Transverse colon (tissue), 4 donors: ENCODE measurements around the gene AP4B1. TPM values are rescaled to one million over a fixed set of nuclear protein-coding genes. Genes with fewer than 3 reads are reported as not detected.
A peak's percentile ranks its signal among the peaks of the same experiment; 100 is the strongest.

Experiments used
- DNase-seq: peaks from one replicate; pipeline ENCODE4 v3.0.0-alpha.2; 2019
- H3K27ac ChIP-seq, 4 donors: fragments of 200-600 bp; sonication (generic); 2 replicates each; pipeline ENCODE4 v1.5.1; 2016 to 2018; ENCODE audit warnings: inconsistent platforms in 4 of 4
- H3K27me3 ChIP-seq: fragments of 200-600 bp; sonication (generic); 2 replicates; pipeline ENCODE4 v1.5.1; 2017; ENCODE audit warnings: inconsistent platforms
- H3K36me3 ChIP-seq, 4 donors: fragments of 200-600 bp; sonication (generic); 2 replicates each; pipeline ENCODE4 v1.5.1; 2017 to 2019; ENCODE audit warnings: inconsistent platforms in 4 of 4
- H3K4me1 ChIP-seq, 4 donors: fragments of 200-600 bp; sonication (generic); 2 replicates each; pipeline ENCODE4 v1.5.1; 2017 to 2020; ENCODE audit warnings: inconsistent platforms in 4 of 4
- H3K4me3 ChIP-seq, 4 donors: fragments of 200-600 bp; sonication (generic); 1 replicate in 1 of 4; 2 replicates in 3 of 4; pipeline versions ENCODE4 v1.5.1 to v1.6.1; 2017 to 2019; ENCODE audit warnings: inconsistent platforms in 4 of 4
- H3K9me3 ChIP-seq, 2 donors: fragments of 200-600 bp; sonication (generic); 2 replicates each; pipeline ENCODE4 v1.5.1; 2017 to 2019; ENCODE audit warnings: inconsistent platforms in 2 of 2
- EP300 ChIP-seq: sonication (generic); formaldehyde crosslinking; IDR thresholded peaks from one replicate; pipeline ENCODE4 v1.6.1; 2017; ENCODE audit warnings: antibody characterized with exemption, low read depth
- POLR2A ChIP-seq: fragments of 450-650 bp; IDR thresholded peaks from one replicate; pipeline ENCODE4 v1.6.1; 2016; ENCODE audit warnings: antibody characterized with exemption, mild to moderate bottlenecking, moderate library complexity
- POLR2AphosphoS5 ChIP-seq, 3 donors: sonication (generic); formaldehyde crosslinking; IDR thresholded peaks; one replicate each; pipeline ENCODE4 v1.6.1; 2016; ENCODE audit warnings: antibody characterized with exemption in 3 of 3
- WGBS, 2 donors: methylation state at CpG; one replicate each; pipeline ENCODE4 v1.1.5; 2018; ENCODE audit warnings: low coverage in 1 of 2; 5-methylcytosine and 5-hydroxymethylcytosine counted together
- in situ Hi-C, 4 donors: fragments of 200-750 bp; cut with MboI; loops; one replicate each; pipeline versions ENCODE4 v1.15.0 to v1.15.1; 2017; ENCODE audit warnings: low sequenced_read_pairs in 3 of 4, low pct_ligation_motif_present in 1 of 4, low pct_unique_long_range_greater_than_20kb in 1 of 4
- intact Hi-C: fragments of 100-400 bp; cut with DNase I; formaldehyde crosslinking; loops from one replicate; pipeline ENCODE4 v1.15.1; 2023; ENCODE audit warnings: low total_unique reads
- total RNA-seq, 4 donors: library from RNA; depleted of rRNA; stranded (reverse); fragments of >200 nt; gene quantifications; one replicate each; pipeline ENCODE4 v1.1.0, GENCODE V29; 2016
- TF ChIP-seq, protein P1 (sequence below), 5 experiments: fragments of 200-600 bp in 3 of 5; fragments of 450-650 bp in 2 of 5; sonication (generic) in 3 of 5; IDR thresholded peaks; 1 replicate in 2 of 5; 2 replicates in 3 of 5; pipeline ENCODE4 v1.5.1; 2016 to 2017; ENCODE audit warnings: antibody characterized with exemption in 5 of 5, inconsistent platforms in 3 of 5, mild to moderate bottlenecking in 2 of 5, moderate library complexity in 1 of 5

Gene AP4B1
- total RNA-seq, 4 donors from 2014 or later = 7.2 to 37.2 (median 16.5) TPM

DNA sequence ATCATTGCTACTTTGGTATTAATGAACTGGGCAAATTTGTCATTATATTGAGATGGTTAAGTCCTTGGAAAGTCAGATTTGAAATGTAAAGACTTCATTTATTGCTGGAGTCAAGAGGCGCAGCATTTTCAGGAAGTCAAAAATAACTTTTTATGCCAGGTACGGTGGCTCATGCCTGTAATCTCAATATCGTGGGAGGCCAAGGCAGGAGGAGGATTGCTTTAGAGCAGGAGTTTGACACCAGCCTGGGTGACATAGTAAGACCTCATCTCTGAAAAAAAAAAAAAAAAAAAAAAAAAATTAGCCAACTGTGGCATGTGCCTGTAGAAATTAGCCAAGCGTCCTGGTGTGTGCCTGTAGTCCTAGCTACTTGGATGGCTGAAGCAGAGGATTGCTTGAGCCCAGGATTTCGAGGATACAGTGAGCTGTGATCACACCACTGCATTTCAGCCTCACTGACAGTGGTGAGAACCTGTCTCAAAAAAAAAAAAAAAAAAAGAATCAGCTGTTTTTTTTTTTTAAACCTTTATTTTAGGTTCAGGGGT lies 30.0 kb upstream of the AP4B1 start:
- in situ Hi-C loops = loop anchor here in 1 of 4 donors (25.0 kb wide), 1 partner anchor 97 kb away; no protein-coding TSS in a partner anchor
- Histone ChIP-seq H3K27me3 (no peaks in the 10 kb centered on the region), H3K4me3 (no peak overlapping the region), H3K4me1 (peaks cover 26 to 71% (median 36%) of the 10 kb centered on the region in 4 donors), H3K9me3 (no peaks in the 10 kb centered on the region), H3K36me3 (no peaks in the 10 kb centered on the region), H3K27ac (no peak overlapping the region)
- TF ChIP-seq POLR2A = no peak
- no peak for TF ChIP-seq EP300
- TF ChIP-seq, protein P1, sequence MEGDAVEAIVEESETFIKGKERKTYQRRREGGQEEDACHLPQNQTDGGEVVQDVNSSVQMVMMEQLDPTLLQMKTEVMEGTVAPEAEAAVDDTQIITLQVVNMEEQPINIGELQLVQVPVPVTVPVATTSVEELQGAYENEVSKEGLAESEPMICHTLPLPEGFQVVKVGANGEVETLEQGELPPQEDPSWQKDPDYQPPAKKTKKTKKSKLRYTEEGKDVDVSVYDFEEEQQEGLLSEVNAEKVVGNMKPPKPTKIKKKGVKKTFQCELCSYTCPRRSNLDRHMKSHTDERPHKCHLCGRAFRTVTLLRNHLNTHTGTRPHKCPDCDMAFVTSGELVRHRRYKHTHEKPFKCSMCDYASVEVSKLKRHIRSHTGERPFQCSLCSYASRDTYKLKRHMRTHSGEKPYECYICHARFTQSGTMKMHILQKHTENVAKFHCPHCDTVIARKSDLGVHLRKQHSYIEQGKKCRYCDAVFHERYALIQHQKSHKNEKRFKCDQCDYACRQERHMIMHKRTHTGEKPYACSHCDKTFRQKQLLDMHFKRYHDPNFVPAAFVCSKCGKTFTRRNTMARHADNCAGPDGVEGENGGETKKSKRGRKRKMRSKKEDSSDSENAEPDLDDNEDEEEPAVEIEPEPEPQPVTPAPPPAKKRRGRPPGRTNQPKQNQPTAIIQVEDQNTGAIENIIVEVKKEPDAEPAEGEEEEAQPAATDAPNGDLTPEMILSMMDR (IDR thresholded peaks at IDR 0.05) = no peak
- no peak for TF ChIP-seq POLR2AphosphoS5 (IDR thresholded peaks at IDR 0.05)
- 59 to 91% methylated on average over 3 to 5 of the region's 5 CpGs for WGBS, 2 donors
- intact Hi-C loops = no loop called here
- DNase-seq = no peak

DNA sequence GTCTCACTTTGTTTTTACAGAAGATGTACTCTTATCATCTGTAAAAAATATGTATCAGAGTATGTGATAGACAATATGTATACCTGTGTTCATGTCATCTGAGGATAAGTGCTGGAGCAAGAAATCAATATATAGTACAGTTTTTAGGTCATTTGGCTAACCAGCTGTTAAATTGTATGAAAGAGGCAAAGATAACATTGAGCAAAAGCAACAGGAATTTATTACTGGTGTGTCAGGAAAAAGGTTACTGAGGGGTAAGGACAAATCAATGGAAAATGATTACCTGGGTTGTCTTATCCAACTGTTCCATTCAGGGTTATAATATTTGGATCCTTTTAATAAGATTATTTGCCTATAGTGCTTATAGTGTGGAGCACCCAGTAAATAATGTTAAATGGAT lies 29.4 kb upstream of the AP4B1 start:
- intact Hi-C loops (no loop called here), in situ Hi-C loops (loop anchor here in 1 of 4 donors (25.0 kb wide), 1 partner anchor 97 kb away; no protein-coding TSS in a partner anchor)
- Histone ChIP-seq H3K4me3 (no peak overlapping the region), H3K9me3 (no peaks in the 10 kb centered on the region), H3K27me3 (no peaks in the 10 kb centered on the region), H3K4me1 (peaks cover 26 to 65% (median 36%) of the 10 kb centered on the region in 4 donors), H3K36me3 (no peaks in the 10 kb centered on the region), H3K27ac (no peak overlapping the region)
- TF ChIP-seq, protein P1 (IDR thresholded peaks at IDR 0.05) = no peak
- TF ChIP-seq EP300 (no peak), POLR2A (no peak)
- DNase-seq = no peak

DNA sequence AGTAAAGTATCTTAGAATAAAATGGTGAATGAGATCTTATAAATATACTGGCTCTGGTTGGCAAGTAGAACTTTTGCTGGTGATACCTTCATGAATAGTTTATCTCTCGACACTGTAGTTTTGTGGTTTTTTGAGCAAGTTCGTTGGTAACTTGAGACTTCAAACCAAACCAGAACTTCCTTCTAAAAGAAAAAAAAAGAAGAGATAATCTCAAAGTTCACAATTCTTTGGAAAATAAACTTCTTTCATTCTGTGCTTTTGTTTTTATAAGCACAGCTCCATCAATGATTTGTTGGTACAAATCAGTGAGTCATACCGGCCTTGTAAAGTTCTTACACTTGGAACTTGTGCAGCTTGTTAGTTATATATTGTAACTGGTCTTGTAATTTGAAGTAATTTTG lies 26.9 kb upstream of the AP4B1 start:
- no peak for DNase-seq
- Histone ChIP-seq H3K9me3 (no peaks in the 10 kb centered on the region), H3K27ac (peak overlapping the region; percentile 95 to 99 (median 98)), H3K27me3 (no peaks in the 10 kb centered on the region), H3K36me3 (no peaks in the 10 kb centered on the region), H3K4me3 (peak overlapping the region in 2 of 4 donors; percentile 86), H3K4me1 (peaks cover 26 to 52% (median 40%) of the 10 kb centered on the region in 4 donors)
- intact Hi-C loops = no loop called here
- in situ Hi-C loops = loop anchor here in 1 of 4 donors (25.0 kb wide), 1 partner anchor 94 kb away; no protein-coding TSS in a partner anchor
- TF ChIP-seq EP300 (no peak), POLR2A (no peak), POLR2AphosphoS5 (IDR thresholded peaks at IDR 0.05) (no peak)
- TF ChIP-seq, protein P1 (IDR thresholded peaks at IDR 0.05) = no peak
- WGBS, 2 donors = 6 to 9% methylated on average over 3 of the region's 3 CpGs

DNA sequence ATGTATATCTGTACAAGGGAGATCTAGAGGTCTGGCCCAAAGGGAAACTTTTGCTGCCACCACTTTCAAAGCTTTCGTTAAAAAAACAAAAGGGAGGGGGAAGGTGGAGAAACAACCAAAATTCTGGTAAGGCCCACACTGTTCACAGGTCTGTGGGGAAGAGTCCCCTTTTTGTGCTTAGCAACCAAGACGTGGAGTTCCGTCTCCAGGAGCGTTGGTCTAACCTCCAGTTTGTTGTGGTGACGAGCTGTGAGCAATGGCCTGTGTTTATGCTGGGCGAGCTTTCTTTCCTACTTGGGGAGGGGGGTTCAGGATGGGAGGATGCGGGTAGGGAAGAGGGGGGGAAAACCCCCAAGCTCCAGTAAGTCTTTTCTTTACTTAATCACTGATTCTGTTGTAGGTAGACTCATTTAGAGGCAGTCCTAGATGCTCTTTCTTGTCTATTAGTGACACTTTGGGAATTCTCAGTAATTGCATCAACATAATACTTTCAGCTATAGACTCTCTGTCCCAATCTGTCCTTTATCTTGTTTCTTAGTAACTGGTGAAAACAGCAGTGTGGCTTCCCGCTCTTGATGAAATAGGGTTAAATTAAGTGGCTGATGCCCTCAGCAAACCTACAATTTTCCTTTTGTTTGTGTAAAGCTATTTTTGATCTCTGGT lies 26.0 kb upstream of the AP4B1 start:
- intact Hi-C loops = no loop called here

More for the DNA sequence above, 26.0 kb upstream of the AP4B1 start:
- Histone ChIP-seq H3K27me3 (no peaks in the 10 kb centered on the region), H3K4me1 (peaks cover 26 to 51% (median 40%) of the 10 kb centered on the region in 4 donors), H3K4me3 (peak overlapping the region; percentile 86 to 99 (median 89)), H3K27ac (peak overlapping the region; percentile 95 to 99 (median 98)), H3K9me3 (no peaks in the 10 kb centered on the region), H3K36me3 (no peaks in the 10 kb centered on the region)
- TF ChIP-seq POLR2A (peak; percentile 17), EP300 (no peak)
- in situ Hi-C loops = loop anchor here in 1 of 4 donors (25.0 kb wide), 1 partner anchor 93 kb away; no protein-coding TSS in a partner anchor
- WGBS, 2 donors = 1 to 4% methylated on average over 5 to 8 of the region's 8 CpGs
- peak; percentile 41 for DNase-seq
